ENCODE measurements around the gene KXD1.
"Not testable (repeated sequence)": the region's sequence is repeated elsewhere in the genome, so short reads cannot be mapped to it uniquely, and the experiment has no call there.

DNA sequence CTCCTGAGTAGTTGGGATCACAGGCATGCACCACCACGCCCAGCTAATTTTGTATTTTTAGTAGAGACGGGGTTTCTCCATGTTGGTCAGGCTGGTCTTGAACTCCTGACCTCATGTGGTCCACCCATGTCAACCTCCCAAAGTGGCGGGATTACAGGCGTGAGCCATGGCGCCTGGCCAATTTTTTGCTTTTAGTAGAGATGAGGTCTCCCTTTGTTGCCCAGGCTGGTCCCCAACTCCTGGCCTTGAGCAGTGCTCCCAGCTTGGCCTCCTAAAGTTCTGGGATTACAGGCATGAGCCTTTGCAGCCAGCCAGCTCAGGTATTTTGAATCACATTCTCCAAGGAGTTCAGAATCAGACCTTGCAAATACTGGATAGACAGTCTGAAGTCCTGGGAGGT lies 35.1 kb downstream of the KXD1 start:
- TF ChIP-seq, protein P1, sequence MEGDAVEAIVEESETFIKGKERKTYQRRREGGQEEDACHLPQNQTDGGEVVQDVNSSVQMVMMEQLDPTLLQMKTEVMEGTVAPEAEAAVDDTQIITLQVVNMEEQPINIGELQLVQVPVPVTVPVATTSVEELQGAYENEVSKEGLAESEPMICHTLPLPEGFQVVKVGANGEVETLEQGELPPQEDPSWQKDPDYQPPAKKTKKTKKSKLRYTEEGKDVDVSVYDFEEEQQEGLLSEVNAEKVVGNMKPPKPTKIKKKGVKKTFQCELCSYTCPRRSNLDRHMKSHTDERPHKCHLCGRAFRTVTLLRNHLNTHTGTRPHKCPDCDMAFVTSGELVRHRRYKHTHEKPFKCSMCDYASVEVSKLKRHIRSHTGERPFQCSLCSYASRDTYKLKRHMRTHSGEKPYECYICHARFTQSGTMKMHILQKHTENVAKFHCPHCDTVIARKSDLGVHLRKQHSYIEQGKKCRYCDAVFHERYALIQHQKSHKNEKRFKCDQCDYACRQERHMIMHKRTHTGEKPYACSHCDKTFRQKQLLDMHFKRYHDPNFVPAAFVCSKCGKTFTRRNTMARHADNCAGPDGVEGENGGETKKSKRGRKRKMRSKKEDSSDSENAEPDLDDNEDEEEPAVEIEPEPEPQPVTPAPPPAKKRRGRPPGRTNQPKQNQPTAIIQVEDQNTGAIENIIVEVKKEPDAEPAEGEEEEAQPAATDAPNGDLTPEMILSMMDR (conservative IDR thresholded peaks at IDR 0.05): not testable (repeated sequence)
- TF ChIP-seq ZFX (IDR thresholded peaks at IDR 0.05): not testable (repeated sequence)

All from C4-2B (cell line).